ENCODE results near the gene TMEM109. TPM values are rescaled to one million over a fixed set of nuclear protein-coding genes. Genes with fewer than 3 reads are reported as not detected.

The TMEM109 gene
- total RNA-seq, 1 donor from 2014 or later = 117 TPM

DNA sequence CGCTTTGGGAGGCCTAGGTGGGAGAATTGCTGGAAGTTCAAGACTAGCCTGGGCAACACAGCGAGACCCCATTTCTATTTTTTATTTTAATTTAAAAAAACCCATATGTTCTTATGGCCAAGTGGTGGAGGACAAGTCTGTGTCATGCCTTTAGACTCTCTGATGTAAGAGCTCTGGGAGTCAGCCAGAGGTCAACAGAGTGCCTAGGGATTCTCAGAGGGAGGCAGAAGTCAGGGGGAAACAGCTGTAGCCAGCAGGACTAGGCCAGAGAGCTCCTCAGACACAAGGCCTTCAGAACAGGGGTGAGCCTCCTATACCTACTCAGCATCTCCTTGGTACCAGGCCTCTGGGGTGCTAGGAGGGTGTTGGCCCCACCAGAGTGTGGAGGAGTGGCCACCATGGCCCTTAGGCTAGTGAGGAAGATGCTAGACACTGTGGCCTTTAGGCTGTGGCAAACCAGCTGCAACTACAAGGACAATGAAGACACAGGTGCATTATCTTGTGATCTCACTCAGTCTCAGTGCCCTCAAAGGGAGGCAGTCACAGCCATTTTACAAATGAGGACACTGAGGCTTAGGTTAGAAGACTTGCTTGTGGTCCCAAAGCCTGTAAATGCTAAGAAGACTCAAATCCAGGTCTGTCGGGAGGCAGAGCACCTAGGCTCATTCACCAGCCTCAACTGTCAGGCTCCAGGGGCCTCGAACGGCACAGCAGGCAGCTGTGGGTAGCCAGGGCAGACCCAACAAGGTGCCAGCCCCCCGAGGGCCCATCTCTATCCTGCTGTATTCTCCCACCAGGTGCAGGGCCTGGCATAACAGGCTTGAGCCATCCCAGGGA is 41.6 kb upstream of the TMEM109 start:
- ATAC-seq (ENCODE audit: low read depth) (no peak), DNase-seq (no peak)
- Mint-ChIP-seq H3K4me1 (no peaks in the 10 kb centered on the region), H3K36me3 (ENCODE audit: low read depth) (peaks cover 1% of the 10 kb centered on the region), H3K4me3 (no peak overlapping the region), H3K27ac (no peak overlapping the region), H3K9me3 (no peaks in the 10 kb centered on the region), H3K27me3 (no peaks in the 10 kb centered on the region)
- TF ChIP-seq, protein P1, sequence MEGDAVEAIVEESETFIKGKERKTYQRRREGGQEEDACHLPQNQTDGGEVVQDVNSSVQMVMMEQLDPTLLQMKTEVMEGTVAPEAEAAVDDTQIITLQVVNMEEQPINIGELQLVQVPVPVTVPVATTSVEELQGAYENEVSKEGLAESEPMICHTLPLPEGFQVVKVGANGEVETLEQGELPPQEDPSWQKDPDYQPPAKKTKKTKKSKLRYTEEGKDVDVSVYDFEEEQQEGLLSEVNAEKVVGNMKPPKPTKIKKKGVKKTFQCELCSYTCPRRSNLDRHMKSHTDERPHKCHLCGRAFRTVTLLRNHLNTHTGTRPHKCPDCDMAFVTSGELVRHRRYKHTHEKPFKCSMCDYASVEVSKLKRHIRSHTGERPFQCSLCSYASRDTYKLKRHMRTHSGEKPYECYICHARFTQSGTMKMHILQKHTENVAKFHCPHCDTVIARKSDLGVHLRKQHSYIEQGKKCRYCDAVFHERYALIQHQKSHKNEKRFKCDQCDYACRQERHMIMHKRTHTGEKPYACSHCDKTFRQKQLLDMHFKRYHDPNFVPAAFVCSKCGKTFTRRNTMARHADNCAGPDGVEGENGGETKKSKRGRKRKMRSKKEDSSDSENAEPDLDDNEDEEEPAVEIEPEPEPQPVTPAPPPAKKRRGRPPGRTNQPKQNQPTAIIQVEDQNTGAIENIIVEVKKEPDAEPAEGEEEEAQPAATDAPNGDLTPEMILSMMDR (IDR thresholded peaks at IDR 0.05) = no peak
- intact Hi-C loops (cut with micrococcal nuclease) = no loop called here
- ChIA-PET POLR2A (no interaction called here), CTCF (no interaction called here)

DNA sequence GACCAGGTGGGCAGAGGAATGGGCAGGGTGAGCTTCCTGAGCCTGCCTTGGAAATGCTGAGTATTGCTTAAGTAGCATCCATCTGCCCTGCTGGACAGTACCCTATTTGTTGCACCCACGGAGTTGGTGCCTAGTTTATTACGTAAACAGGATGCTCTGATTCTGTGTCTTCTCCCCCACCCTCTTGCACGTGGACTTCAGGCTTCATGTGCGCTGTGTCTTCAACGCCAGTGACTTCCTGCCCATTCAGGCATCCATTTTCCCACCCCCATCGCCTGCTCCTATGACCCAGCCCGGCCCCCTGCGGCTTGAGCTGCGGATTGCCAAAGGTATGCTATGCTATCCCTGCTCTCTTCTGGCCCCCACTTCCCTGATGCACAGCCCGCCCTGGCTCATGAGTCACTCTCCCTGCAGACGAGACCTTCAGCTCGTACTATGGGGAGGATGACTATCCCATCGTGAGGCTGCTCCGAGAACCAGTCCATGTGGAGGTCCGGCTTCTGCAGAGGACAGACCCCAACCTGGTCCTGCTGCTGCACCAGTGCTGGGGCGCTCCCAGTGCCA is 40.9 kb upstream of the TMEM109 start:
- intact Hi-C loops (cut with micrococcal nuclease) = no loop called here
- H3K9me3 Mint-ChIP-seq = no peaks in the 10 kb centered on the region
- no peak for ATAC-seq (ENCODE audit: low read depth)
- peaks cover 8% of the 10 kb centered on the region for H3K36me3 Mint-ChIP-seq (ENCODE audit: low read depth)
- TF ChIP-seq, protein P1 (IDR thresholded peaks at IDR 0.05) = no peak
- no peak overlapping the region for H3K27ac Mint-ChIP-seq
- H3K4me3 Mint-ChIP-seq = no peak overlapping the region
- no peaks in the 10 kb centered on the region for H3K4me1 Mint-ChIP-seq
- DNase-seq = no peak
- CTCF ChIA-PET = no interaction called here
- POLR2A ChIA-PET = no interaction called here
- no peaks in the 10 kb centered on the region for H3K27me3 Mint-ChIP-seq

DNA sequence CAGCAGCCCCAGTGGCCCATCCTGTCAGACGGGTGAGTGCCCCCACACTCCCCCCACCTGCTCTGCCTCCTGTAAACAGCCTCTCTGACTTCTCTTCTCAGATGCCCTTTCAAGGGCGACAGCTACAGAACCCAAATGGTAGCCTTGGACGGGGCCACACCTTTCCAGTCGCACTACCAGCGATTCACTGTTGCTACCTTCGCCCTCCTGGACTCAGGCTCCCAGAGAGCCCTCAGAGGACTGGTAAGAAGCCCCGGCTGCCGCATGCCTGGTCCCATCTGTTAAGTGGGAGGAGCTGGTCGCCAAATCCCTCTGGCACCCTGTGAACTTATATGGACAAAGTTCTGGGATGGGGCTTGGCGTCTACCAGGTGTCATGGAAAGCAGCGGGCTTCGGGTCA is 40.4 kb upstream of the TMEM109 start:
- no peaks in the 10 kb centered on the region for H3K9me3 Mint-ChIP-seq
- ChIA-PET CTCF (no interaction called here), POLR2A (no interaction called here)
- intact Hi-C loops (cut with micrococcal nuclease) = no loop called here
- H3K27me3 Mint-ChIP-seq = no peaks in the 10 kb centered on the region
- H3K4me1 Mint-ChIP-seq = no peaks in the 10 kb centered on the region
- peaks cover 12% of the 10 kb centered on the region for H3K36me3 Mint-ChIP-seq (ENCODE audit: low read depth)
- no peak overlapping the region for H3K27ac Mint-ChIP-seq
- DNase-seq (no peak), ATAC-seq (ENCODE audit: low read depth) (no peak)
- TF ChIP-seq, protein P1 (IDR thresholded peaks at IDR 0.05) = no peak
- H3K4me3 Mint-ChIP-seq = no peak overlapping the region

DNA sequence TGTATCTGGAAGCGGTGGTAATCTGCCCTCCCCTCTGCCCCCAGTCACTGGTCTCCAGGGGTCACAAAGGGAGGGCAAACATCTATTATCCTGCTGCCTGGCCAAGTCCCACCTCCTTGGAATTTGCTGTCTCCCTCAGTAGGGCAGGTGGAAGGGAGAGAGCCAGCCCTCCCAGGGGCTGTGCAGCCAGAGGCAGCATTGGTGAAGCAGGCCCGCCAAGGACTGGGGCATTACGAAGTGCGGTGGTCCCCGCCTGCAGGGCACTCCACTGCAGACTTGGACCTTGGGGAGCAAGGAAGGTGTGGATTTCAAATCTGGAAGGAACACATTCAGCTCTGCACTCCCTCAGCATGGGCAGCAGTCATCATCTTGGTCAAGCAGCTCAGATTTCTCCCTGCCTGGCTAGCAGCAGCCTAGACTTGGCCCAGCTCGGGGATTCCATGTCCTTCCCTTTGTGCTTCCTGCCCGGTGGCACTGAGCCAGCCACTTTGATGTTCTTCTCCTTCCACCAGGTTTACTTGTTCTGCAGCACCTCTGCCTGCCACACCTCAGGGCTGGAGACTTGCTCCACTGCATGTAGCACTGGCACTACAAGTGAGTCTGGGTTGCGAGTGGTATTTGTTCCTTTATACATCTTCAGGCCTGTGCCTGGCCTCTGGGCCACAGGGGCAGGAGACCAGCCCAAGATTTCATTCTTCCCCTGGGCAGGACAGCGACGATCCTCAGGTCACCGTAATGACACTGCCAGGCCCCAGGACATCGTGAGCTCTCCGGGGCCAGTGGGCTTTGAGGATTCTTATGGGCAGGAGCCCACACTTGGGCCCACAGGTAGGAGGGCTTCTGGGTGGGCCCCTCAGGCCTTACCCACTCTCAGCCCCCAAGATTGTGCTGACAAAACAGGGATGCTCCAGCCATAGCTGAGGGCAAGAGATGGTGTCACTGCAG is 39.3 kb upstream of the TMEM109 start:
- TF ChIP-seq, protein P1 (IDR thresholded peaks at IDR 0.05) = no peak
- H3K4me3 Mint-ChIP-seq = no peak overlapping the region
- peaks cover 23% of the 10 kb centered on the region for H3K36me3 Mint-ChIP-seq (ENCODE audit: low read depth)
- H3K27ac Mint-ChIP-seq = no peak overlapping the region
- no peak for DNase-seq
- ChIA-PET POLR2A (no interaction called here), CTCF (no interaction called here)
- no peaks in the 10 kb centered on the region for H3K27me3 Mint-ChIP-seq
- no peaks in the 10 kb centered on the region for H3K4me1 Mint-ChIP-seq
- H3K9me3 Mint-ChIP-seq = no peaks in the 10 kb centered on the region
- ATAC-seq (ENCODE audit: low read depth) = no peak
- intact Hi-C loops (cut with micrococcal nuclease) = no loop called here
